ENCODE measurements around the gene SLC5A3.

Gene SLC5A3

GRCh38 chr21:34073032-34073748, at the start of gene SLC5A3, which contains the start of gene MRPS6:
Gene SLC5A3, plus strand, starts transcription at chr21:34073578. Its CDS starts 21,621 bp downstream, at chr21:34095199.
Gene MRPS6, plus strand, starts transcription at chr21:34073578. Its CDS starts 123 bp downstream, at chr21:34073701.
- DNase-seq, result peak; percentile 86

DNA sequence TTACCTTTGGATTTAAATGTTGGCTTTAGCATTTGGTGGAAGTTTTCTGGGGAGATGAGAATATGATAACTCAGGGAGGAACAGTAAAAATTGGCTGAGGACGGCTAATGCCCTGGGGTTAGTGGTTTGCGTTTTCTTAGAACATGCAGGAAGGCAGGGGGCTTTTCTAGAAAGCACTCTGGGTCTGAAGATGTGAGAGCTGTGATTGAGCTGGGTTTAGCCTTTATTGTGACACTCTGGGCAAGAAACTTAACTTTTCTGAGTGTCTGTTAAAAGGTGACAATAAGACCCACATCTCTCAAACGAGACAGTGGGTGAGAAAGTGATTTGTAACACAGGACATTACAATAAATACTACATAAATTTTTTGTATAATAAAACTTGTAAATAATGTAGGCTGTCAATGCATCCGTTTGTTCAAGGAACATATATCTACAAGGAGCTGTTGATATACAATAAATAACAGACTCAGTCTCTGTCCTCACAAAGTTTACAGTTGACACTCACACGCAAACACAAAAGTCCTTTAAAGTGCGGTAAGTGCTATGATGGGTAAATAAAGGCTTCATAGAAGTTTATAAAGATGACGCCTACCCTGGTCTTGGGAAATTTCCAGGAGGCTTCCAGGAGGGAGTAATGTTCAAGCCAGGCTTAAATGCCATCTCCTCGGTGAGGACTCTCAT, 49.5 kb upstream of the SLC5A3 start:
- no peak for DNase-seq

- no peak for DNase-seq
These were observed 49.0 kb upstream of the SLC5A3 start for GRCh38 chr21:34024374-34024693.

DNA sequence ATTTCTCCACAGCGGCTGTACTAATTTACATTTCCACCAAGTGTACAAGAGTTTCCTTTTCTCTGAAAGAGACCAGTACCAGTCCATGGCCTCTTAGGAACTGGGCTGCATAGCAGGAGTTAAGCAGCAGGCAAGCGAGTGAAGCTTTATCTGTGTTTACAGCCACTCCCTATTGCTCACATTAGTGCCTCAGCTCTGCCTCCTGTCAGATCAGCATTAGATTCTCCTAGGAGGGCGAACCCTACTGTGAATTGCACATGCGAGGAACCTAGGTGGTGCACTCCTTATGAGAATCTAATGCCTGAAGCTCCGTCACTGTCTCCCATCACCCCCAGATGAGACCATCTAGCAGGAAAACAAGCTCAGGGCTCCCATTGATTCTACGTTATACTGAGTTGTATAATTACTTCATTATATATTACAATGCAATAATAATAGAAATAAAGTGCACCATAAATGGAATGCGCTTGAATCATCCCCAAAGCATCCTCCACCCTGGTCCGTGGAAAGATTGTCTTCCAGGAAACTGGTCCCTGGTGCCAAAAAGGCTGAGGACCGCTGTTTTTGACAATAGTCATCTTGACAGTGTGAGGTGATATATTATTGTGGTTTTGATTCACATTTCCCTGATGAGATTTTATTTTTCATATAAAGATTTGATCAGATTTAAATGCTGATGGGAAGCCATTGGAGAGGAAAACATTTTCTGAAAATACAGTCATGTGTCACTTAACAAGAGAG, 45.5 kb upstream of the SLC5A3 start:
- peak; percentile 91 for DNase-seq

DNA sequence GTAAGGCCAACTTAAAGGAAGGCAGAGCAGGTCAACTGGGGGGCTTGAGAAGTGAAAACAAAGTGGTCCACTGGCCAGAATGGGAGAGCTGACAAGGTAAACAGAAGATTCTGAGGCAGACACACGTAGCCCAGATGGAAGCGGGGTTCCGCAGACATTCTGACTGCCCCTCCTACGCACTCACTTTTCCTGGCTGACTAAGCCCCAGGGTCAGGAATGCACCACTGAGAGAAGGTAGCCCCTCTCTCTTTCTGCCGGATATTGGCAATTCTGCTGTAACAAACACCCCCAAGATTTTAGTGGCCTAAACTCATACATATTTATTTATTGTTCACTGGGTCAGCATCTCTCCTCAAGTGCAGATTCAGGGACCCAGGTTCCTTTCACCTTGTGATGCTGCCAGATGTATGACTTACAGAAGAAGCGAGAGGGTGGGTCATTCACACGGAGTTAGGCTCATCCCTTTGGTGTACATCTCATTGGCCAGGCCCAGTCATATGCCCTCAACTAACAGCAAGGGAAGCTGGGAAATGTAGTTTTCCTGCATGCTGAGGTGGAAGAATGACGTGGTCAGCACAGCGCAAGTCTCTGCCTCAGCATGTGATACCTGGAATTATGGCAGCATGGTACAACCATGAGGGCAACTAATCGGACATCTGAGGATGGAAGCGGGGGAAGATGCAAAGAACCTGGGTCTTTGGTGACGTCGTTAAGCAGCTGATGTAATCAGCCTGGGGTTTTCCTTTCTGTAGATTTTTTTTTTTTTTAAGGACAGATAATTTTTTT, 43.4 kb upstream of the SLC5A3 start:
- peak; percentile 81 for DNase-seq

GRCh38 chr21:34031835-34032370, 41.5 kb upstream of the SLC5A3 start:
- no peak for DNase-seq

DNA sequence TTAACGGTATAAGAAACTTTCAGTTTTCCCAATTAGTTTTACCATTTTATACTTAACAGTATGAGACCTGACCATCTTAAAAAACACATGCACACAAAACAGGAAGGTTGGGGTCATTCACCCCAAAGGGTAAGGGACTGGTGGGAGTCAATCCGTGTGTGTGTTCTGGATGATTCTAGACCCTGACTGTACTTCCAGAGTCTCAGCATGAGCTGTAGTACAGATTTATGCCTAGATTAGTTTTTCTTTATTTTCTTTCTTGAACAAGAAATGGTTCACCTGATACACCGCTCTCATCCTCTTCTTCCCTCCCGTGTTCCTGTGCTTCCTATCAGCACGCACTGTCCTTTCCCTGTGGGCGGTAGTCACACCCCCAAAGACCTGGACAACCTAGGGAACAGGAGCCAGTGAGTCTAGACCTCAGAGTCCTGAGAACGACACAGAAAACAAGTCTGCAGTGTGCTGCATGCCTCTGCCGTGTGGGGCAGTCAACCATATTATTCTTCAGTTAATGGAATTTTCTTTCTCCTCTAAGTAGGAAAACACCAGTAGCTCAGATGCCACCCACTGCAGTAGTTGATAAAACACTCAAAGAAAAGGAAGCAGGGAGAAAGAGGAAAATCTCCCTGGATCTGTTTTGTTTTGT, 38.9 kb upstream of the SLC5A3 start:
- DNase-seq, result peak; percentile 5

DNA sequence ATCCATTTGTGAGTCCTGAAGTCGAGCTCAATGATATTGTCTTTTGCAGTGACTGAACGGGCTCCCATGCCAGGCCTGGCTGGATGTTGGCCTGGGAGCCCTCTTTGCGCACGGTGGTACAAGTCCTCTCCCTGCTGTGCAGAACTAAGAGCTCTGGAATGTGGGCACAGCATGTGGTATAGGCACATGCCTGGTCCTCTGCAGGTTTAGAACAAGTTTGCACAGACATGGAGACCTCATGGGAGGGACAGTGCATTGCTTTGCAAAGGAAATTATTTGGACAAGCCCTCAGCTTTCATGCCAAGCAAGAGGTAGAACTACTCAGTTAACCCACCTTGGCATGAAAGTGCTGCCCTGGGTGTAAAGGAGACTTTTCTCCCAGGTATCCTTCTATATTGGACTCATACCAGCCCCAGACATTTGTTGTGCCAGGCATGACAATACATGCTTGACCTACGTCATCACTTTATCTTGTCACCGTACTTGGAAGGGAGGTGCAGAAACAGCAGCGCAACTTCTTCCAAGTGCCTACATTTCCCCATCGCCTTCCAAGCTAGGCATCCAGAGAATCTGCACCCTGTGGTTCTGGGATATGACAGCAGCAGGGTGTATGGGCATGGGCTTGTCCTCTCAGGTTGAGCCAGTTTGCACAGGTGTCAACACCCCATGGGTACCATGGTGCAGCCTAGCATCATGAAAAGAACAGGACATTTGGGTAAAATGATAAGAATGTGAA, 37.6 kb upstream of the SLC5A3 start:
- no peak for DNase-seq

- DNase-seq, result peak; percentile 68
These were observed 36.2 kb upstream of the SLC5A3 start for GRCh38 chr21:34037009-34037795.

DNA sequence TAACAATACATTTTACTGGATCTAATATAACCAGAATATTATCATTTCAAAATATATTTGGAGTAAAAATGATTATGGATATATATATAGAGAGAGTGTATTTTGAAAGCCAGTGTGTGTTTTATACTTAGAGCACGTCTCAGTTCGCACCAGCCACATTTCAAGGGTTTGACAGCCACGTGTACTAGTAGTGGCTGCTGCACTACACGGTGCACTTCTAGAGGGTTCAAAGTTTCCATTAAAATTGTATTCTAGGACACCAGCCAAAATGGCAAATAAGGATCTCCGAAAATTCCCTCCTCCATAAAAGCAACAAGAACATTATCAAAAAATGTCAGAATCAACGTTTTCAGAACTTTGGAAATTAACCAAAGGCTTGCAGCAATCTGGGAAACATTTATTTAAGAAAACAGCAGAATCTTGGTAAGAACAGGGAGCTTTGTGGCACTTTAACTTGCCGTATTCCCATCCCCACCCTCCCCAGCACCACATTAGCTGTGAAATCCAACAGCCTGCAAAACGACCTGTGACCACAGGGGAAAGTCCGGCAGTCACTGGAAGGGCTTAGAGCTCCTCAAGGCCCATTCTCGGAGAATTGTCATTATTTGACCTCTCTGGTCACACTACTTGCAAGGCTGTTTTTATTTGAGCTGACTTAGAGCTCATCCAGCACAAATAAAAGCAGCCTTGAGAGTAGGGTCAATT, 33.5 kb upstream of the SLC5A3 start:
- DNase-seq, result no peak

DNA sequence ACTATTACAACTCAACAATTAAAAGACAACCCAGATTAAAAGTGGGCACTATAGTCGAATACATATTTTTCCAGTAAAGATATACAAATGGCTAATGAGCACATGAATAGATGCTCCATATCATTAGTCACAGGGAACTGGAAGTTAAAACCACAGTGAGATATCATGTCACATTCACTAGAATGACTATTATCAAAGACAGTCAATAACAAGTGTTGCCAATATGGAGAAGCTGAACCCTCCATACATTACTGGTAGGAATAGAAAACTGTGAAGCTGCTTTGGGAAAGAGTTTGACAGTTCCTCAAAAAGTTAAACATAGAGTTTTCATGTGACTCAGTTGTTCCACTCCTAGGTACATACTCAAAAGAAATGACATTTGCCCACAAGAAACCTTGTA, 30.6 kb upstream of the SLC5A3 start:
- DNase-seq, result no peak

DNA sequence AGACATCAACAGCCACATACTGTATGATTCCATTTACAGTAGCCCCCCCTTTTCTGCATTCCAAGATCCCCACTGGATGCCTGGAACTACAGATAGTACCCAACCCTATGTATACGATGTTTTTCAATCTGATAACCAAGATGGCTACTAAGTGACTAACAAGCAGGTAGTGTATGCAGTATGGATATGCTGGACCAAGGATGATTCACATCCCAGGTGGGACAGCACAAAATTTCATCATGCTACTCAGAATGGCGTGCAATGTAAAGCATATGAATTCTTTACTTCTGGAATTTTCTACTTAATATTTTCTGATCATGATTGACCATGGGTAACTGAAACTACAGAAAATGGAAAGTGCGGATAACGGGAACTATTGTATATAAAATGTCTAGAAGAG, 30.0 kb upstream of the SLC5A3 start:
- DNase-seq, result no peak

GRCh38 chr21:34046917-34047316, 26.5 kb upstream of the SLC5A3 start:
- DNase-seq, result no peak

DNA sequence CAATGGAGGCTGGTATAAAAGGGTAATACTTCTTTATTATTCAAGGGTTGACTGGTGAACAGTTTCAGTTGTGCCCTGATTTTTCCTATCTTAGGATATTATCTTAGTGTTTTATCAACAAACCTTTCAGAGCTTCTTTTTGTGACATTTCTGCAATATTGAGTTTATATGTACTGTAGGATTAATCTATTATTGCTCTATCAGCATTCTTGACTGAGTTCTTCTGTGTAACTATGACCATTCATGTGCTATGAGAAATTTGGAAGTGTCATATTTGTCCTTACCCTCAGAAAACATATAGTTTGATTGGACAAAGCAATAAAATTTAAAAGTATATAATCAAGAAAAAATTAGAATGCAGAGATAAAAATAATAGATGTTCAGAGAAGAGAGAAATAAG, 25.5 kb upstream of the SLC5A3 start:
- no peak for DNase-seq

DNA sequence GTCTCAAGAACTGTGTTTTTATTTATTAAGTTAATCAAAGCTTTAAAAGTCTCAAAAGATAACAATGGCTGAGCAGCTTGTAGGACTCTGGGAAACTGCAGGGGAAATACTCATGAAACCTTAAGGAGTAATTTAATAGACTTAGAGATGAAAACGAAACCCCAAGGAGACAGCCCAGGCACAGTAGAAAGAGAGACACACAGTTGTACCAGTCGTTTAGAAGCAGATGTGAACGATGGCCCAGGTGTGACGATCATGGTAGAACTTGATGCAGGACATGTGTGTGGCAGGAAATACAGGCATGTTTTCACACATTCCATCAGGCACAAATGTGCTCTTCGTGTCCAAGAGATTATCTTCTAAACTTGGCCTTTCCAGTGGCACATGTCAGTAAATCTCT, 21.2 kb upstream of the SLC5A3 start:
- no peak for DNase-seq

DNA sequence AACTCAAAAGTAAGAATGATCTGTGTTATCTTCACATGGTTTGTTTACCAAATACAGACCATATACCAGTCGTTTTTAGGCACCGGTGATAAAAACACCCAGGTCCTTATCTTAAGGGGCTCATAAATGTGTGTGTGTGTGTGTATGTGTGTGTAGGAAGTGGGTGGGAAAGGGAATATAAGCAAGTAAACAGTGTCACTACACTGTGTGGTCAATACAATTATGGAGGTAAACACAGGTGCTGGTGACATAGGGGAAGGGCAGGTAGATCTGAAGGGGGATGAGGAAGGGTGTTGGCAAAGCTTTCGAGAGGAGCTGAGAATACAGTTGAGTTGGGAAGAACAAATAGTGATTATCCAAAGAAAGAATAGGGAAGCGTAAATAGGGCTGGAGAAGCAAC, 19.1 kb upstream of the SLC5A3 start:
- DNase-seq, result no peak

DNA sequence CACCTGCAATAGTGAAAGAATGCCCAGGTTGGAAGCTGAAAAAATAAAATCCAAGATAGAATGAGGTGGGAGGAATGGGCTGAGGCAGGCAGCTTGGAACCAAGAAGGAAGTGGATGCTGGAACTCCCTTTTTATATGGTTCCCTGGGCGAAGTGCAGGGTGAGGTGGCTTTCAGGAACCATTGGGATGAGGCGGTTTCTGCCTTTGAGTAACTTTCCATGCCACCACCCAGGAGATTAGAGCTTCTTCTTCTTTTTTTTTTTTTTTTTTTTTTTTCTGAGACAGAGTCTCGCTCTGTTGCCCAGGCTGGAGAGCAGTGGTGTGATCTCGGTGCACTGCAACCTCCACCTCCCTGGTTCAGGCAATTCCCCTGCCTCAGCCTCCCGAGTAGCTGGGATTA, 17.8 kb upstream of the SLC5A3 start:
- no peak for DNase-seq

DNA sequence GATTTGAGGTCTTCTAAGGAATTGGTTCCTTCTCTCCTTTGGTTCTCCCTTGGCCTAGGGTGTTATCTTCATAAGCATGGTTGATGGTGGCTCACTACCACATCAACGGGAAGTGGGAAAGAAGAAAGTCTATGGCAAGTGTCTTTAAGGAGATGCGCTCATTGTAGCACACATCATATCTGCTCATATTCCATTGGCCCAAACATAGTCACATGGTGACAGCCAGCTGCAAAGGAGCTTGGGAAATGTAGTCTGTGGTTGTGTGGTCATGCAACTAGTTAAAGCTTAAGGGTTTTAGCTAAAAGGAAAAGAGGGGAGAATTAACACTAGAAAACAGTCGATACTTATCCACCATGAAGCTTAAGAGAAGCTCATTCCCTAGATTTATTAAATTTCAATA, 11.4 kb upstream of the SLC5A3 start:
- no peak for DNase-seq

DNA sequence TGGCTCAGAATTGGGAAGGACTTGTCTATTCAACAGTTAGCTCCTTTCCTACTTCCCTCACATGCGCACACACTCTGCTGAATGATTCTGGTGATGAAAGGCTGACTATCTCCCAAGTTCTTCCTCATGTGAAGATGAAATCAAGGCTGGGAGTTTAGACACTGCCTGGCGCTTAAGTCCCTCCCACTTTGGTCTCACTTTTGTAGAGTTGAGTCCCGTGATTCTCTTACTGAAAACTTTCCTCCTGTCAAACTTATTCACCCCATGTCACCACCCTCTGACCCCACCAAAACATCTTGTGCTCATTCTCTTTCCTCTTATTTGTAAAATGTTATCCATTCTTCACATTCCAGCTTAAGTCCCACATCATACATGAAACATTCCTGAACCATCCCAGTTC, 8.4 kb upstream of the SLC5A3 start:
- peak; percentile 62 for DNase-seq

DNA sequence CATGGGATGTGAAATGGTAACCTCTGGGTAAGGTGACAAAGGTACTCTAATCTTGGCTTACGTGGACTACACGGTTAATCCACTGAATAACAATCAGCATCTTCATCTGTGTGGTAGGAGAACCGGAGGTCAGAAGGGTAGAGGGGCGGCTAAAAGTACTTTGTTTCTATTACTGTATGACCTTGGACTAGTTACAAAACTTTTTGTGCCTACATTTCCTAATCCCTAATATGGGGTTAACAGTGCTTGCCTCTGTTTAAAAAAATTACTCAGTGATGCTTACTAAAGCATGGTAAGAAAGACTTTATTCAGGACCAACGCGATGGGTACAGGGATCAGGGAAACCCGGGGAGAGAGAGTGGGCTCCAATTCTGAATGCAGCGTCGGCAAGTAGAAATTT, 1.7 kb upstream of the SLC5A3 start:
- DNase-seq, result no peak
